NCI-H226 (cell line): Measurements from ENCODE around the gene PTPRN2.

Source experiments
- DNase-seq: peaks from one replicate; pipeline ENCODE4 v3.0.0-alpha.2; 2015

Gene PTPRN2

DNA sequence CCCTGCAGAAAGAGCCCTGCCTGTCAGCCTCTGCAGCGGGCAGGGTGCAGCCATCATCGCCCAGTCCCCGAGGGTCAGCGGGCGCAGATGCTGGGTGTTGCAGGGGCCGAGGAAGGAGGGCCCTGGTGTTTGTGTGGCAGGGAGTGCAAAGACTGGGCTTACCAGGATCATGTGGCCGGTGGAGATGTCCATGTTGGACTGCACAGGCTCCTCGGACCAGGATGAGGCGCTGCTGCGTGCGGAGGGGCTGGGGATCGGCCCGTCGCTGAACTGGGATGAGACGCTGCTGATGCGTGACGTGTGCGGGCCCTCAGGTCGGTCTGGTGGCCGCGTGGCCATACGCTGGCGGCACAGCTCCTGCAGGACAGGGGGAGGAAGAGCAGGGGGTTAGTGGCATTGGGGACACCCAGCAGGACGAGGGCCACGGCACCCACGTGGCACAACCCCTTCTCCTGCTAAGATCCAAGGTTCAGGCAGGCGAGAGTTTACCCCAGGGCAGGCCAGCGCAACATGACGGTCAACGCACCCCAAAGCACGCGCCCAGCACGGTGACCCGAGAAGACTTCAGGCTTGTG is 931.3 kb downstream of the PTPRN2 start:
- DNase-seq = no peak

- DNase-seq = no peak
Observed at GRCh38 chr7:157654350-157654749, 933.3 kb downstream of the PTPRN2 start.

GRCh38 chr7:157653827-157654207 is 933.8 kb downstream of the PTPRN2 start:
- no peak for DNase-seq

DNA sequence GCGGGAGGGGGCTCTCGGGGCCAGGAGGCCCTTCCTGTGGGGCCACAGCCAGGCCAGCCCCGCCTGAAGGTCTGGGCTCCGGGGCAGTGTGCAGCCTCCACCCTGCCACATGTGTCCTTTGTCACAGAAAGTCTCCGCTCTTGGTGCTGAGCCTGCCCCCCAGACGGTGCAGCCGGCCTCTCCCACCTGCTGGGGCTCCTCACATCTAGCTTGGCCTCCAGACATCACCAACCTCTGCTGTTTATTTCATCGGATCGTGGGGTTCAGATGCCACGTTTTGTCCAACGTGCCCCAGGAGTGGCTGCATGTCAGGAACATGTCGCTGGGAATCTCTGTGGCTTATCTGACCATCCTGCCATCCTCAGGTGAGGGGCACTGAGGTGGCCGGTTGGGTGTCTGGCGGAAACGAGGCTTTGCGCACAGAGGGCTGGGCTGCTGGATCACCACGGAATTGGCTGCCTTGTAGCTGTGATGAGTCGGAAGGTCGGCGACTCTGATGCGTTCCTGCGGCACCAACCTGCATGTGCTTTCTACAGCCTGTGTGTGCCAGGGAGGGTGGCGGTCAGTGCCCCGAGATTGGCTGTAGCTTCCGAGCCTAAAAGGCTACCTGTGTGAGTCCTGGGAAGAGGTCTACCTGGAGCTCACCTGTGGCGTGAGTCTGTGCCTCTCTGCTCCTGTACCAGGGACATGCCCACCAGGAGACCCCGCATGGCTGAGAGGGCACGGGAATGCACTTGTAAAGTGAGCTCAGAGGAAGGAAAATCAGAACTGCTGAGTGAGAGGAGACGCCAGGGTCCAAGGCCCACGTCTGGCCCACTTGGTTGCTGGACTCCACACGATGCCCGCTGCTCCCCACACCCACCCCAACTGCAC is 934.4 kb downstream of the PTPRN2 start:
- no peak for DNase-seq

- no peak for DNase-seq
Observed at GRCh38 chr7:157652161-157652953, 935.3 kb downstream of the PTPRN2 start.

DNA sequence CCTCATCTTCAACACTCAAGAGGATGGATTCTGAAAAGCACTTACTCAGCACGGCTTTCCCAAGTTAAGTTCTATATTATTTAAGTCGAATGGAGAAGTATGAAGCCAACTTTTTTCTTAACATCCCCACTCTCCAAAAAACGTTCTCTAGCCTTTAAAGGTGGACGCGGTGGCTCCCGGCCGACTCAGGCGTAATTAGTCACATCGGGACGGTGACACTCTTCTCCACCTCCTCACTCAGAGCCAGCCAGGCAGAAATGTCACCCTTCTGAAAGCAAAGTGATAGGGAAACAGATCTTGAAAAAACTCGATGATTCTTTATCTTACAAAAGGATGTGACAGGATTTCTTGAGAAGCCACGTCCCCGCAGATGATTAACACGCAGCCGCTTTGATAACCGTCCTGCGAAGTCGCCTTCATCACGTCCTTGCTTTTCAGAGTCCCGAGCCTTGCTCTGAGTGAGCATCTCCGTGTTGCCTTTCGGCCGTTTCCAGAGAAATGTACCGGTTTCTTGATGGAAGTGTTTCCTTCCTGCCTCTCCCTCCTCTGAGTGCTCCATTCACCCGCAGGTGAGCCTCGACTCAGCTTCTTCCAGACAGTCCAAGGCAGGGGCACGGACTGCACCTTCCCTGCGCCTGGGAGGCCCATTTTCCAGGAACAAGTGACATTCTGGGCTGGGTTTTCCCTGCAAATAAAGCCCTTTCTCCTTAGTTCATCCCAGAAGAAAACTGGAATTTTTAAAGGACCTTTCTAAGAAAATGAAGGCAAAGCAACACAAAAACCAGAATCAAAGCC is 936.1 kb downstream of the PTPRN2 start:
- no peak for DNase-seq

DNA sequence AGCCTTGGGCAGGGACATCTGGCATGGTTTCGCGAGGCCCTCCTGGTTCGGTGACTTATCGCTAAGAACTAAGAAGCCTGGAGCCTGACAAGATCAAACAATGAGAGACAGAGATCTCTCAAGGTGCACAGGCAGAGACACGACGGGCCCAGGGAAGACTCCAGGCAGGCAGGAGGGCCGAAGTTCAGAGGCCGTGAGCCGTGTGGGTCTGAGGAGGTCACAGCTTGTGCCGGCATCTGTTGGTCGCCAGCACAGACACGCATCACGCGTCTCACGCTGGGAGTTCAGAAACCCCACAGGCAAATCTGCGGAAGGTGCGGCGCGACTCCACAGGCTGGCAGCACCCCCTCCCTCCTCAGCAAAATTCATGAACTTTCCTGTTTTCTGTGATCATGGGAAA is 936.8 kb downstream of the PTPRN2 start:
- no peak for DNase-seq

DNA sequence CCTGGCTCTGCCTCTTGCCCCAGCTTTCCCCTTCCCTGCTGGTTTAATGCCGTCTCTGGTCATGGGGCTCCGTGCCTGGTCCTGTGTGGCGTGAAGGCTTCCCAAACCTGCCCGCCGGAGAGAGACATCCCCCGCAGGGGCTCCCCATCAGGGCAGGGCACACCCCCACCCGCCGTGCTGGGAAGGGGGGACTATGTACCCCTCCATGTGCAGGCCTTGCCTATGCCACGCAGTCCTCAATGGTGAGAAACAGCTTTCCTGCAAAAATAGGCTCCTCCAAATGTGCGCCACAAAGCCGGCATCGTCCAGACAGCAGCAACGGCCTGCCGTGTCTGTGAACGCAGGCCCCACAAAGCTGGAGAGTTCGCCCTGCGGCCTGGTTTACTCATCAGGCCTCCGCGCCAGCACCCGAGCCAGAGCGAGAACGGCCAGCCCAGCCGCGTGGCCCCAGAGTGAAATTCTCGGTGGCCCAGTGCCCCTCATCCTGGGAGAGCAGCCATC is 937.4 kb downstream of the PTPRN2 start:
- DNase-seq = no peak

DNA sequence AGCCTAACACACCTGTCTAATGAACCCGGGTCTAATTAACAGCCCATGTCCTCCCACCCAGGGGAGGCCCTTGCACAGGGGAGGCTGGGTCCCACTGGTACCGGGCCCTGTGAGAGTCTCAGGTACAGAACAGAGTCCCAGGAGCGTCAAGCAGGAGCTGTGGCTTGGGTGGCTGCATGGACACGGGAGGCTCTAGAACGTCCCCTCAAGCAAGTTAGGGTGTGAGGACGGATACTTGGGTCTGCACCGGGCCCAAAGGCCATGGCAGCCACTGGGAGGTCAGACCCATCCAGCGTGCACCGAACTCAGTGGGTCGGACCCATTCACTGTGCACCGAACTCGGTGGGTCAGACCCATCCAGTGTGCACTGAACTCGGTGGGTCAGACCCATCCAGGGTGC is 941.1 kb downstream of the PTPRN2 start:
- no peak for DNase-seq

DNA sequence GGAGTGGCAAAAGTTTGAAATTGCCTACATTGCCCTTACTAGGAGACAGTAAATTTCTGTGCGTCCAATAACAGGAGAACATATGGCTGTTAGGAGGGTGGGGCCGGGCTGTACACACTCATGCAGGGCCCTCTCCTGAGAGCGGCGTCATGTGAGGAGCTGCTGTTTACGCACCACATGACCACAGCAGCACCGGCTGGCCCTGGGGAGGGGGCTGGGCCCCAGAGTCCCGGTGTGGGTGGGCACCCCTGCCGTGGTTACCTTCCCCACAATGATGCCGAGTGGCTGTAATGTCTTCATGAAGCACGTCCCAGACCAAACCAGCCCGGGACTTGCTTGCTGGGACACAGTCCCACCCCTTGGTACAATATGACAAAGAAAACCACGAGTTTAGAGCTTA is 942.1 kb downstream of the PTPRN2 start:
- no peak for DNase-seq

DNA sequence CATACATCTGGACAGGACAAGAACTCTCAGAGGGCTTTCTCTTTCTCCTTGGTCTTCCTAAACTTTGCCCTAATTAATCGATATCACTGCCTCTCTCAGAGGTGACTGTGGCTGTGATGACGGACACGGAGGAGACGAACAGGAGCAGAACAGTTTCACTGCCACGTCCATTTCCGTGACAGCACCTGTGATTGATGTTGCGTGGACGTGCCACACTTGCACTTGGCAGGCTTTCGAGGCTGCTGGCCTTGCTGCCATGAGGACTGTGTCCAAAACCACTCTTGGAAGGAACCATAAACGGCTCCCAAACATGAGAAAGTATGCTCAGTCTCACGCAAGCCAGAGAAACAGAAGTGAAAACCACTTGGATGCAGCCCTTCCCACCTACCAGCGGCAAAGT is 942.7 kb downstream of the PTPRN2 start:
- DNase-seq = no peak

DNA sequence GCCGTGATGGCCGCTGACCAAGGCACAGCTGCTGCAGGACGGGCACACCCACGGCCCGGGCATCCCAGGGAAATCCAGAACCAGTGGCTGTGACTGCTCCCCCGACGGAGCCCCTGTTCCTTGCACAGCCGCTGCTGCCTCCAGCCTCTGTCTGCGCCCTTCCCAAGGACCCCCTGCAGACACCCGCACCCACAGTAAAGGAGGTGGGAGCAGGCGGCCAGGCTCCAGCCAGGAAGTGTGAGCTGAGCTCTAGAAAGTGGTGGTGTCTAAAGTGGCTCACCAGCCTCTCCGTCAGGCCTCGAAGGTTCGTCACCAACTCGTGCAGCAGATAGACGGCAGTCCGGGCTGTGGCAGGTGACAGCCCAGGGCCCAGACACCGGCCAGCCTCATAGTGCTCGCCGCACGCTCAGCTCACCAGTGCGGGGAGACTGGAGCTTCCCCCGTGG is 944.1 kb downstream of the PTPRN2 start:
- no peak for DNase-seq

- no peak for DNase-seq
Observed at GRCh38 chr7:157641866-157642265, 945.8 kb downstream of the PTPRN2 start.

- no peak for DNase-seq
Observed at GRCh38 chr7:157640144-157640543, 947.5 kb downstream of the PTPRN2 start.

- DNase-seq = no peak
Observed at GRCh38 chr7:157638563-157638962, 949.1 kb downstream of the PTPRN2 start.

GRCh38 chr7:157637216-157637949 is 950.2 kb downstream of the PTPRN2 start:
- DNase-seq = no peak

DNA sequence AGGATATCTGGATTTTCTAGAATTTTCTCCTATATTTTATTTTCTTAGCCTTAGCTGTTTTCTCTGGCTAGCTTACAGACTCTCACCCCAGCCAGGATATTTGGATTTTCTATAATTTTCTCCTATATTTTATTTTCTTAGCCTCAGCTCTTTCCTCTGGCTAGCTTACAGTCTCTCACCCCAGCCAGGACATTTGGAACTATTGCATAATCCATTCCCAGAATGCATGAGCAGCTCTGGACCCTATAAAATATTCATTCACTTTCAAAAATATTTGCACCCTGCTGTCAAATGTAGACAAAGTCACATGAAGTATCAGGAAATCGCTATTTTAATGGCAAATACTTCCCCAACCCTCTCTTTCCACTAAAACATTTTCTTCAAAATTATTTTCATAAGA is 952.0 kb downstream of the PTPRN2 start:
- DNase-seq = no peak

DNA sequence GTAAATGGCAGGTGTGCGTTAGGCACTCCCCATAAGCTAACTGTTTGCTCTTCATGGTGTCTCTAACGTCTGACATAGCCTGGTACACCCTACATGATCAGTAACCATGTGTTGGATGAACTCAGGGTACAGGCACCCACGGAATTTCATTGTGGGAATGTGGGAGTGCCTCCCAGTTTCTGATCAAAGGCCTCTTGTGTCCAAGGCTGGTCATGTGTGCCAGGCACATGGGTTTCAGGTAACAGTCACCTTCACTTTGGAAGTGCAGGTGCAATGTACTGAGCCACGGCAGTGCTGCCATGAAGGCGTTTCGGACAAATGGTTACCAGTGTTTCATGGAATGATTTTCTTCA is 952.5 kb downstream of the PTPRN2 start:
- no peak for DNase-seq

DNA sequence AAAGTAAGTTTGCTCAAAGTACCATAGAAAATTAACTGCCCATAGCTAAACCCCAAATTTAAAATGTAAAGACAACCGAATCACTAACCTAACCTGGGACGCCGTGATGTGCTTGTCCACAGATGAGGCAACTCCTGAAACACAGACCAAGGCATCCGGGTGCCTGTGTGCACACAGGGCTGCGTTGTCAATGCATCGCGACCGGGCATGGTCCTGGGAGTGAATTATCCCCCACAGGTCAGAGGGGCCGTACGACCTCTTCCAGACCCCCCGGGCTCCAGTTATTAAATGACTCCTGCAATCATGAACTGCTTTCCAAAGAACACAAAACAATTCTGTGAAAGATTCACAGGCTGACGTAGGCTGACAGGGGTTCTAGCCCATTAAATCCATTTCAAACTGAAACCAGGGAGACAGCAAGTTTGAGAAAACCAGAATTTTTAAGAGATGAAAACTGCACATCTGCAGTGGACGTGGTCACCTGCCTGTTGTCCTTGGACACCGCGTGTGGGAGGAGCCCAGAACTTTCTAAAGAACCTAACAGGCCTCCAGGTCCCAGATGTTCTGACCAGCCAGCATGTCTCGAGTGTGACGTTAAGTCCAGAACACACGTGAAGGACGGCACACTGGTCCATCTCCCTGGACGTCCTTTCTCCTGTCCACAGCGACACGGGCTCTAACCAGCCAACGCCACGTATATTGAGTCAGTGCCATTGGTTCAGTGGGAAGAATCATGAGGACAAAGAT is 953.0 kb downstream of the PTPRN2 start:
- no peak for DNase-seq

DNA sequence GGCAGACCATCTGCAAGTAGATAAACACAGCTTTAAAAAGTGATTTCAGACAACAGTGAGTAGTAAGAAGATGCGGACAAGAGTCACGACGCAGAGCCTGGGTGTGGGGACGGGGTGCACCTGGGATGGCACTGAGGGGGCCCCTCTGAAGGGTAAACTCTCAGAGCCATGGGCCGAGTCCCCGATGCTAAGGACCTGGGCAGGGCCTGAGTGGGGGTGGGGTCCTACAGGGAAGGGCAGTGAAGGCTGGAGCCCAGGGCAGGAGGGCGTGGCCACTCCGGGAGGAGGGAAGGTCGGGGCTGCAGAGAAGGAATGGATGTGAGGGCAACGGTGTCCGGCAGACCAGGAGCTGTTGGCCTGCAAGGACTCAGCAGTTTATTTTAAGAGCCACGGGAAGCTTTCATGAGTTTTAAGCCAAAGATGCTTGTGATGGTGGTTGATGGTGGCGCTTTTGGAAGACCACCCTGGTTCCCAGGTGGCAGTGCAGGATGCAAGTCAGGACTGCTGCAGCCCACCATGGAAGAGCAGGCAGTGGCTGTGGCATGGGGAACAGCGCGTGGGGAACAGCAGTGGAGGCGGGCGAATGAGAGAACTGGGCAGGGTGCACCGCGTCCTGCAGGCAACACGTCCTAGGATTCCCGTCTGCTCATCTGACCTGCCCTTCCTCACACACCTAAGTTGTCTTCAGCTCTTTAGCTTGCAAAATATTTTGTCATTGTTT is 954.0 kb downstream of the PTPRN2 start:
- DNase-seq = no peak
